K562 (cell line): ENCODE data around the gene WDR27. TPM values are rescaled to one million over a fixed set of nuclear protein-coding genes. Genes with fewer than 3 reads are reported as not detected.
A peak's percentile ranks its signal among the peaks of the same experiment; 100 is the strongest.

Source experiments
- CBX5 ChIP-seq: IDR thresholded peaks from 2 replicates; pipeline ENCODE4 v1.6.1; 2014; ENCODE audit warnings: low read depth, borderline replicate concordance
- CTCFL ChIP-seq: IDR thresholded peaks from 2 replicates; pipeline ENCODE4 v1.6.1; 2011; ENCODE audit warnings: borderline replicate concordance, low read depth, mild to moderate bottlenecking, moderate library complexity, low read length; ENCODE audit not compliant: insufficient read depth, poor library complexity, severe bottlenecking
- DEAF1 ChIP-seq: fragments of 450-650 bp; formaldehyde crosslinking; IDR thresholded peaks from 2 replicates; pipeline ENCODE4 v1.4.0; 2020; ENCODE audit warnings: mild to moderate bottlenecking, moderate library complexity
- DMBX1 ChIP-seq: fragments of 250-450 bp; sonication (Bioruptor Pico); IDR thresholded peaks from 2 replicates; pipeline ENCODE4 v1.8.0; 2022; ENCODE audit warnings: inconsistent platforms, mild to moderate bottlenecking, moderate library complexity, borderline replicate concordance
- MEF2A ChIP-seq: IDR thresholded peaks from 2 replicates; pipeline ENCODE4 v1.6.1; 2011; ENCODE audit warnings: low read depth, mild to moderate bottlenecking, low read length, moderate library complexity; ENCODE audit not compliant: control insufficient read depth
- MTF1 ChIP-seq: fragments of 250-450 bp; sonication (Bioruptor Pico); IDR thresholded peaks from 2 replicates; pipeline ENCODE4 v1.9.0; 2021; ENCODE audit warnings: moderate library complexity, mild to moderate bottlenecking, inconsistent platforms, borderline replicate concordance
- NFYB ChIP-seq: IDR thresholded peaks from 2 replicates; pipeline ENCODE4 v1.6.1; 2011; ENCODE audit warnings: mild to moderate bottlenecking, moderate library complexity; ENCODE audit not compliant: insufficient read length; ENCODE audit errors: extremely low read depth
- NKRF ChIP-seq: fragments of 450-650 bp; IDR thresholded peaks from 2 replicates; pipeline ENCODE4 v1.6.1; 2016; ENCODE audit warnings: borderline replicate concordance
- TBP ChIP-seq: optimal IDR thresholded peaks from 2 replicates; pipeline ENCODE3; 2011; ENCODE audit warnings: low read depth, low read length, improper control_type of control experiment
- TEAD1 ChIP-seq, 2 experiments: fragments of 450-650 bp in 1 of 2; sonication (generic) in 1 of 2; formaldehyde crosslinking; IDR thresholded peaks; 2 replicates each; pipeline versions ENCODE4 v1.4.0 to v1.8.0; 2020 to 2022; ENCODE audit warnings: mild to moderate bottlenecking in 2 of 2, missing genetic modification reagents in 1 of 2
- XRCC4 ChIP-seq: IDR thresholded peaks from one replicate; pipeline ENCODE4 v1.6.1; 2011; ENCODE audit not compliant: insufficient read depth, insufficient read length; ENCODE audit errors: extremely low read depth
- YY1 ChIP-seq, 3 experiments: IDR thresholded peaks; 2 replicates each; pipeline ENCODE4 v1.6.1; 2011; ENCODE audit warnings: low read length in 2 of 3, mild to moderate bottlenecking in 2 of 3, moderate library complexity in 2 of 3, borderline replicate concordance in 1 of 3, control low read depth in 1 of 3, low read depth in 1 of 3; ENCODE audit not compliant: insufficient read depth in 3 of 3, insufficient replicate concordance in 2 of 3, control insufficient read depth in 1 of 3, insufficient read length in 1 of 3; ENCODE audit errors: extremely low read depth in 1 of 3
- ZNF639 ChIP-seq, 2 experiments: fragments of 200-800 bp in 1 of 2; sonication (Bioruptor generic) in 1 of 2; sonication (generic) in 1 of 2; formaldehyde crosslinking in 1 of 2; IDR thresholded peaks in 1 of 2; conservative IDR thresholded peaks in 1 of 2; 2 replicates each; pipeline versions ENCODE4 v1.5.0 to v1.6.1; 2016 to 2020; ENCODE audit warnings: missing compliant biosample characterization in 1 of 2, missing genetic modification characterization in 1 of 2, missing genetic modification reagents in 1 of 2
- ZNF695 ChIP-seq: fragments of 450-650 bp; formaldehyde crosslinking; IDR thresholded peaks from 2 replicates; pipeline ENCODE4 v1.4.0; 2020; ENCODE audit warnings: mild to moderate bottlenecking, moderate library complexity
- ZNF696 ChIP-seq: fragments of 250-450 bp; sonication (Bioruptor Pico); conservative IDR thresholded peaks from 2 replicates; pipeline ENCODE4 v1.4.0; 2020; ENCODE audit warnings: mild to moderate bottlenecking, moderate library complexity
- ZNF76 ChIP-seq: fragments of 250-450 bp; sonication (Bioruptor Pico); IDR thresholded peaks from 2 replicates; pipeline ENCODE4 v1.4.0; 2020; ENCODE audit warnings: mild to moderate bottlenecking, moderate library complexity, borderline replicate concordance
- polyA plus RNA-seq, 8 experiments: library from polyadenylated mRNA; depleted of rRNA in 4 of 8; stranded (reverse) in 5 of 8; unstranded in 3 of 8; fragments of >200 nt; fragmentation: Nextera tagmentation in 2 of 8; fragmentation: Illumina TruSeq in 1 of 8; extraction: Ambion mirVana in 2 of 8; extraction: Trizol in 1 of 8; gene quantifications; 2 replicates each; pipeline versions ENCODE4 v1.2.1 to v1.2.3, GENCODE V29; 2011 to 2014; ENCODE audit warnings: inconsistent platforms in 1 of 8, missing spikeins in 1 of 8
- total RNA-seq, 7 experiments: library from RNA; depleted of rRNA in 6 of 7; stranded (reverse); fragments of >200 nt in 6 of 7; fragmentation: Illumina TruSeq in 2 of 7; extraction: Trizol in 2 of 7; gene quantifications; 2 replicates each; pipeline versions ENCODE4 v1.2.1 to v1.2.3, GENCODE V29; 2011 to 2021; ENCODE audit warnings: low replicate concordance in 1 of 7

The WDR27 gene
- total and polyA plus RNA-seq, 9 of the 15 experiments (the other 6 are each of a cell fraction or from before 2014, with no cell fraction given), result 4.3 to 77.2 (median 22.7) TPM

GRCh38 chr6:169723991-169724493 is 22.2 kb upstream of the WDR27 start (continued):
- TF ChIP-seq TBP (no peak), ZNF76 (CRISPR knock-in tag) (no peak), CTCFL (peak; percentile 24), MTF1 (CRISPR knock-in tag) (no peak), CBX5 (no peak), MEF2A (no peak), YY1 (IDR thresholded peaks at IDR 0.05; ENCODE audit: borderline replicate concordance in 1 of 3, control insufficient read depth in 1 of 3, extremely low read depth in 1 of 3, insufficient read depth in 3 of 3, insufficient read length in 1 of 3, insufficient replicate concordance in 2 of 3, low read depth in 1 of 3, low read length in 2 of 3) (peak; percentile 26 to 86 (median 70)), TEAD1 (CRISPR knock-in tag; IDR thresholded peaks at IDR 0.05) (no peak), XRCC4 (no peak), NFYB (no peak), ZNF696 (CRISPR knock-in tag) (no peak), NKRF (no peak), ZNF639 (CRISPR knock-in tag; conservative IDR thresholded peaks at IDR 0.05 in 1 of 2, IDR thresholded peaks at IDR 0.05 in 1 of 2) (peak in 1 of 2 experiments; percentile 85; a peak in 1 of 4 replicates), DMBX1 (CRISPR knock-in tag) (no peak), DEAF1 (CRISPR knock-in tag) (no peak), ZNF695 (CRISPR knock-in tag) (no peak)
